H9 (cell line): ENCODE results near the gene KIF6. TPM values are rescaled to one million over a fixed set of nuclear protein-coding genes. Genes with fewer than 3 reads are reported as not detected.

Experiments
- DNase-seq: peaks from one replicate; pipeline ENCODE4 v3.0.0-alpha.2; 2017
- H2AFZ ChIP-seq: one replicate; pipeline ENCODE4 v1.6.1; 2013; ENCODE audit warnings: mild to moderate bottlenecking, low read length, control low read depth, moderate library complexity
- H2AK5ac ChIP-seq: 2 replicates; pipeline ENCODE4 v1.6.1; 2013; ENCODE audit warnings: low read length, control low read depth, mixed read lengths; ENCODE audit not compliant: insufficient read length
- H2BK120ac ChIP-seq: one replicate; pipeline ENCODE4 v1.6.1; 2013; ENCODE audit warnings: low read depth, mild to moderate bottlenecking, low read length, control low read depth, inconsistent platforms; ENCODE audit not compliant: poor library complexity, severe bottlenecking
- H2BK12ac ChIP-seq: 2 replicates; pipeline ENCODE4 v1.6.1; 2013; ENCODE audit warnings: low read length, control low read depth, mixed read lengths, low read depth; ENCODE audit not compliant: insufficient read length
- H2BK15ac ChIP-seq: 2 replicates; pipeline ENCODE4 v1.6.1; 2013; ENCODE audit warnings: low read depth, low read length, control low read depth
- H2BK20ac ChIP-seq: one replicate; pipeline ENCODE4 v1.6.1; 2013; ENCODE audit warnings: low read depth, mild to moderate bottlenecking, low read length, control low read depth, inconsistent platforms; ENCODE audit not compliant: poor library complexity, severe bottlenecking
- H2BK5ac ChIP-seq: 2 replicates; pipeline ENCODE4 v1.6.1; 2013; ENCODE audit warnings: low read length, control low read depth, mixed read lengths; ENCODE audit not compliant: insufficient read length
- H3K14ac ChIP-seq: 2 replicates; pipeline ENCODE4 v1.6.1; 2013; ENCODE audit warnings: low read length, control low read depth; ENCODE audit not compliant: insufficient read depth
- H3K18ac ChIP-seq: 2 replicates; pipeline ENCODE4 v1.6.1; 2013; ENCODE audit warnings: low read depth, mild to moderate bottlenecking, mixed read lengths, low read length, control low read depth; ENCODE audit not compliant: insufficient read length
- H3K23ac ChIP-seq: 2 replicates; pipeline ENCODE4 v1.6.1; 2013; ENCODE audit warnings: low read length, control low read depth, mixed read lengths, low read depth; ENCODE audit not compliant: insufficient read length
- H3K23me2 ChIP-seq: 2 replicates; pipeline ENCODE4 v1.6.1; 2013; ENCODE audit warnings: low read depth, mild to moderate bottlenecking, mixed read lengths, low read length, control low read depth; ENCODE audit not compliant: insufficient read length, poor library complexity, severe bottlenecking
- H3K27ac ChIP-seq: 2 replicates; pipeline ENCODE4 v1.5.1; 2013; ENCODE audit warnings: low read length, control low read depth, mixed read lengths, low read depth; ENCODE audit not compliant: insufficient read length
- H3K27me3 ChIP-seq: 2 replicates; pipeline ENCODE4 v1.6.1; 2013; ENCODE audit warnings: low read length, control low read depth, inconsistent platforms; ENCODE audit not compliant: insufficient read depth
- H3K4ac ChIP-seq: 2 replicates; pipeline ENCODE4 v1.6.1; 2013; ENCODE audit warnings: low read depth, mild to moderate bottlenecking, control low read depth, inconsistent platforms, low read length, moderate library complexity
- H3K4me1 ChIP-seq: 2 replicates; pipeline ENCODE4 v1.6.1; 2013; ENCODE audit warnings: low read length, control low read depth, inconsistent platforms; ENCODE audit not compliant: insufficient read depth
- H3K4me2 ChIP-seq: 2 replicates; pipeline ENCODE4 v1.6.1; 2013; ENCODE audit warnings: low read length, control low read depth, mixed read lengths; ENCODE audit not compliant: insufficient read length, insufficient read depth
- H3K56ac ChIP-seq: 2 replicates; pipeline ENCODE4 v1.6.1; 2013; ENCODE audit warnings: low read depth, mild to moderate bottlenecking, mixed read lengths, low read length, control low read depth; ENCODE audit not compliant: insufficient read length
- H3K79me1 ChIP-seq: 2 replicates; pipeline ENCODE4 v1.6.1; 2013; ENCODE audit warnings: low read depth, mild to moderate bottlenecking, moderate library complexity, low read length, control low read depth, inconsistent platforms; ENCODE audit not compliant: insufficient read depth, poor library complexity, severe bottlenecking
- H3K79me2 ChIP-seq: 2 replicates; pipeline ENCODE4 v1.6.1; 2013; ENCODE audit warnings: low read length, control low read depth, inconsistent platforms; ENCODE audit not compliant: insufficient read depth
- H3K9ac ChIP-seq: 2 replicates; pipeline ENCODE4 v1.6.1; 2013; ENCODE audit warnings: low read length, control low read depth, mixed read lengths; ENCODE audit not compliant: insufficient read length; ENCODE audit errors: extremely low read depth
- H3K9me3 ChIP-seq: one replicate; pipeline ENCODE4 v1.6.1; 2013; ENCODE audit warnings: low read depth, low read length, inconsistent platforms; ENCODE audit not compliant: control insufficient read depth
- H3T11ph ChIP-seq: one replicate; pipeline ENCODE4 v1.6.1; 2013; ENCODE audit warnings: mild to moderate bottlenecking, low read length, control low read depth, inconsistent platforms
- H4K20me1 ChIP-seq: one replicate; pipeline ENCODE4 v1.6.1; 2013; ENCODE audit not compliant: control insufficient read depth, insufficient read length, insufficient read depth
- H4K5ac ChIP-seq: 2 replicates; pipeline ENCODE4 v1.6.1; 2013; ENCODE audit warnings: low read depth, mild to moderate bottlenecking, mixed read lengths, low read length, control low read depth; ENCODE audit not compliant: insufficient read length
- H4K8ac ChIP-seq: replicated peaks from 2 replicates; pipeline ENCODE4 v1.6.1; 2013; ENCODE audit warnings: low read length, control low read depth, mixed read lengths, low read depth; ENCODE audit not compliant: insufficient read length
- H4K91ac ChIP-seq: 2 replicates; pipeline ENCODE4 v1.6.1; 2013; ENCODE audit warnings: low read depth, mild to moderate bottlenecking, moderate library complexity, mixed read lengths, low read length, control low read depth; ENCODE audit not compliant: insufficient read length
- H3K27ac Mint-ChIP-seq, 3 experiments: 2 replicates in 2 of 3; 3 replicates in 1 of 3; pipeline ENCODE4 v1.8.0; 2020 to 2021; ENCODE audit warnings: mixed read lengths in 3 of 3, mild to moderate bottlenecking in 1 of 3, moderate library complexity in 1 of 3
- H3K27me3 Mint-ChIP-seq: 2 replicates; pipeline ENCODE4 v1.8.0; 2021; ENCODE audit warnings: low read depth, mild to moderate bottlenecking, moderate library complexity, mixed read lengths
- H3K36me3 Mint-ChIP-seq, 3 experiments: 2 replicates in 2 of 3; 3 replicates in 1 of 3; pipeline ENCODE4 v1.8.0; 2020 to 2021; ENCODE audit warnings: low read depth in 3 of 3, mixed read lengths in 3 of 3; ENCODE audit not compliant: insufficient read depth in 1 of 3
- H3K4me1 Mint-ChIP-seq, 2 experiments: 2 replicates each; pipeline ENCODE4 v1.8.0; 2020; ENCODE audit warnings: mixed read lengths in 2 of 2
- H3K4me3 Mint-ChIP-seq, 2 experiments: 2 replicates in 1 of 2; 3 replicates in 1 of 2; pipeline ENCODE4 v1.8.0; 2020 to 2021; ENCODE audit warnings: mild to moderate bottlenecking in 2 of 2, mixed read lengths in 2 of 2, moderate library complexity in 1 of 2
- H3K9me3 Mint-ChIP-seq, 2 experiments: 2 replicates in 1 of 2; 3 replicates in 1 of 2; pipeline ENCODE4 v1.8.0; 2020; ENCODE audit warnings: mild to moderate bottlenecking in 2 of 2, mixed read lengths in 2 of 2, moderate library complexity in 1 of 2
- WGBS: extraction: QIAGEN DNeasy Blood & Tissue Kit; methylation state at CpG from one replicate; pipeline ENCODE4 v1.1.7; 2013; ENCODE audit warnings: missing lambda C conversion rate, low lambda C conversion rate, mixed read lengths; ENCODE audit not compliant: insufficient read length; ENCODE audit errors: extremely low coverage; 5-methylcytosine and 5-hydroxymethylcytosine counted together
- total RNA-seq: library from RNA; stranded (reverse); gene quantifications from 2 replicates; pipeline ENCODE4 v1.2.1, GENCODE V29; 2021
- TF ChIP-seq, protein P1 (sequence below): fragments of 200-600 bp; sonication (generic); conservative IDR thresholded peaks from 3 replicates; pipeline ENCODE4 v1.8.0; 2021; ENCODE audit warnings: antibody characterized with exemption, mild to moderate bottlenecking

The KIF6 gene
- total RNA-seq, 1 experiment from 2014 or later, result 0.63 TPM

DNA sequence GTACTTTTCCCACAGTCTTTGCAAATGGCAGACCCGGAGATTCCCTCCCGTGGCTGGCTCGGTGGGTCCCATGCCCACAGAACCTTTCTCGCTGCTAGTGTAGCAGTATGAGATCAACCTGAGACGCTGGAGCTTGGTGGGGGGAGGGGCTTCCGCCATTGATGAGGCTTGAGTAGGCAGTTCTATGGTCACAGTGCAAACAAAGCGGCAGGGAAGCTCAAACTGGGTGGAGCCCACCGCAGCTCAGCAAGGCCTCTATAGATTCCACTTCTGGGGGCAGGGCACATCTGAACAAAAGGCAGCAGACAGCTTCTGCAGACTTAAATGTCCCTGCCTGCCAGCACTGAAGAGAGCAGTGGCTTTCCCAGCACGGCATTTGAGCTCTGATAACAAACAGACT lies 216.7 kb downstream of the KIF6 start:
- peaks cover 37 to 46% of the 10 kb centered on the region in 2 experiments for H3K9me3 Mint-ChIP-seq
- peaks cover 17 to 27% (median 19%) of the 10 kb centered on the region in 3 experiments for H3K36me3 Mint-ChIP-seq
- Histone ChIP-seq H4K5ac (no peak overlapping the region), H3K9me3 (no peaks in the 10 kb centered on the region), H2AFZ (no peak overlapping the region), H3K14ac (no peak overlapping the region; the same call in 1 of the 2 replicates), H2BK20ac (no peak overlapping the region), H3K9ac (no peak overlapping the region), H2BK120ac (no peak overlapping the region), H4K20me1 (no peaks in the 10 kb centered on the region), H3K4me2 (no peak overlapping the region), H3K4me1 (no peaks in the 10 kb centered on the region), H3K4ac (no peak overlapping the region), H4K91ac (no peak overlapping the region), H4K8ac (no peak overlapping the region), H2AK5ac (no peak overlapping the region), H3K27ac (no peak overlapping the region), H3T11ph (no peak overlapping the region), H3K79me1 (no peaks in the 10 kb centered on the region), H3K18ac (no peak overlapping the region), H3K27me3 (no peaks in the 10 kb centered on the region), H2BK12ac (no peak overlapping the region), H2BK15ac (no peak overlapping the region), H3K23ac (no peak overlapping the region), H3K79me2 (no peaks in the 10 kb centered on the region), H3K56ac (no peak overlapping the region), H3K23me2 (no peaks in the 10 kb centered on the region), H2BK5ac (no peak overlapping the region)
- H3K4me1 Mint-ChIP-seq, result 0 out of 4 replicates have a peak, but pooled peaks cover 2% of the 10 kb centered on the region in 2 experiments
- peak; percentile 36 for DNase-seq
- H3K4me3 Mint-ChIP-seq, result no peak overlapping the region
- WGBS, result no CpG with 5 or more reads among the region's 9 CpGs
- no peak overlapping the region for H3K27ac Mint-ChIP-seq
- H3K27me3 Mint-ChIP-seq, result no peaks in the 10 kb centered on the region; the same call in none of the 2 replicates
- TF ChIP-seq, protein P1, sequence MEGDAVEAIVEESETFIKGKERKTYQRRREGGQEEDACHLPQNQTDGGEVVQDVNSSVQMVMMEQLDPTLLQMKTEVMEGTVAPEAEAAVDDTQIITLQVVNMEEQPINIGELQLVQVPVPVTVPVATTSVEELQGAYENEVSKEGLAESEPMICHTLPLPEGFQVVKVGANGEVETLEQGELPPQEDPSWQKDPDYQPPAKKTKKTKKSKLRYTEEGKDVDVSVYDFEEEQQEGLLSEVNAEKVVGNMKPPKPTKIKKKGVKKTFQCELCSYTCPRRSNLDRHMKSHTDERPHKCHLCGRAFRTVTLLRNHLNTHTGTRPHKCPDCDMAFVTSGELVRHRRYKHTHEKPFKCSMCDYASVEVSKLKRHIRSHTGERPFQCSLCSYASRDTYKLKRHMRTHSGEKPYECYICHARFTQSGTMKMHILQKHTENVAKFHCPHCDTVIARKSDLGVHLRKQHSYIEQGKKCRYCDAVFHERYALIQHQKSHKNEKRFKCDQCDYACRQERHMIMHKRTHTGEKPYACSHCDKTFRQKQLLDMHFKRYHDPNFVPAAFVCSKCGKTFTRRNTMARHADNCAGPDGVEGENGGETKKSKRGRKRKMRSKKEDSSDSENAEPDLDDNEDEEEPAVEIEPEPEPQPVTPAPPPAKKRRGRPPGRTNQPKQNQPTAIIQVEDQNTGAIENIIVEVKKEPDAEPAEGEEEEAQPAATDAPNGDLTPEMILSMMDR, result no peak
